GM21381 (cell line): ENCODE measurements around the gene PEMT.

ENCODE experiments used
- ATAC-seq: cut with Tn5 transposase; IDR thresholded peaks from one replicate; pipeline ENCODE4 v1.9.1; 2021; ENCODE audit warnings: mild to moderate bottlenecking, moderate library complexity; ENCODE audit not compliant: unreplicated experiment

Gene PEMT

GRCh38 chr17:17506181-17506741 is 85.2 kb downstream of the PEMT start:
- no peak for ATAC-seq

DNA sequence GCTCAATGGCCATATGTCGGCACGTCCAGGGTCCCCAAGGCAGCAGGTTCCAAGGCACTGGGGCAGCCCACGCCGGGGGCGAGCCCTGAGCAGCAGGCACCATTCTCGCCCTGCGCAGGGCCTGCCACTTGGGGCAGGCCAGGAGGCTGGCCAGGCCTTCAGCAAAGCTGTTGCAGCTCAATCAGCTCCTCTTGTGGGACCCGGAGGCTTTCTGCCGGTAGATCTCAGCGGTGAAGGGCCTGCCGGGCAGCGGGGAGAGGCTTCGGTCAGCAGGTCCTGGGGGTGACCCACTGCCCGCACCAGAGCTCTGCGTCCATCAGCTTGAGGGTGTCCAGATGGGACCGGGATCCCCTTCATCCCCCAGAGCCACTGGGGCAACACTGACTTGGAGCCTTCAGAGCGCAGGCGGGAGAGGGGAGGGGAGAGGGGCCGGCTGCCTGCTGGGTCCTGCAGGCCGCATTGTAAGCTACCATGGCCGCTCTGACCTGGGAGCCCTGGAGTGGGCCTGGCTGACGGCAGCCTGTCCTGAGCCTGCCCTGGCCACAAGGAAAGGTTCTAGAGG is 85.8 kb downstream of the PEMT start:
- no peak for ATAC-seq

- no peak for ATAC-seq
These were observed 86.4 kb downstream of the PEMT start for GRCh38 chr17:17505151-17505550.

DNA sequence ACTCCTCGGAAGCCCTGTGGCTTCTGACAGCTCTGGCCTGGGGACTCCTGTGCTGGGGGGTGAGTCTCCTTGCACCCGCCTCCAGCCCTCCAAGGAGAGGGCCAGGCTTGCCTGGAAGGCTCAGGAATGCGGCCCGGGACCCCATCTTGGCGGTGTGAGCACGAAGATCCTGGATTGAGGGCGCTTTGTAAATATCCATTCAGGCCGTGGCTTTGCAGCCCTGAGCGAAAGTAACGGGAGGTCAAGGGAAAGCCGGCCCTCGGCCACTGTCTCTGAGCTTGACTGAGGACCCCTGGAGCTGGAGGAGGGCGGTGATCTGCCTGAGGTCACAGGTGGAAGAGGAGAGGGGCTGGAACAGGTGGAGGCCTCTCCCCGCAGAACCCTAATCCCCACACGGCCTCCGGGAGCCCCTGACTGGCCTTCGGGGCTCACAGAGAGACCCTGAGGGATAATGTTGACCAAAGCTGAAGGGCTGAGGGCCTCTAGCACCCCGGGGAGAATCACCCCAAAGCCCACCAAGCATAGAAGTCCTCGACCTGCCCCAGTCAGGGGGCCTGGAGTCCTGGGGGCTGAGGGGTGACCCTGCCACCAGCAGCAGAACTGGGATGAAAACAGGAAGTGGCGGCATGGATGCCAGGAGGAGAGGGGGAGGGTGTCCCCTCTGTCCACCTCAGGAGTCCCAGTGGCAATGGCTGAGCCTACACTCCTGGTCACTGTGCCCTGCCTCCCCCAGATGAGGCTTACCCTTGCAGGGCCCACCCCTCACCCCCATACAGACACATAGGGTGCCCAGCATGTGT is 87.0 kb downstream of the PEMT start:
- ATAC-seq, result no peak

- no peak for ATAC-seq
These were observed 87.9 kb downstream of the PEMT start for GRCh38 chr17:17503566-17504130.

DNA sequence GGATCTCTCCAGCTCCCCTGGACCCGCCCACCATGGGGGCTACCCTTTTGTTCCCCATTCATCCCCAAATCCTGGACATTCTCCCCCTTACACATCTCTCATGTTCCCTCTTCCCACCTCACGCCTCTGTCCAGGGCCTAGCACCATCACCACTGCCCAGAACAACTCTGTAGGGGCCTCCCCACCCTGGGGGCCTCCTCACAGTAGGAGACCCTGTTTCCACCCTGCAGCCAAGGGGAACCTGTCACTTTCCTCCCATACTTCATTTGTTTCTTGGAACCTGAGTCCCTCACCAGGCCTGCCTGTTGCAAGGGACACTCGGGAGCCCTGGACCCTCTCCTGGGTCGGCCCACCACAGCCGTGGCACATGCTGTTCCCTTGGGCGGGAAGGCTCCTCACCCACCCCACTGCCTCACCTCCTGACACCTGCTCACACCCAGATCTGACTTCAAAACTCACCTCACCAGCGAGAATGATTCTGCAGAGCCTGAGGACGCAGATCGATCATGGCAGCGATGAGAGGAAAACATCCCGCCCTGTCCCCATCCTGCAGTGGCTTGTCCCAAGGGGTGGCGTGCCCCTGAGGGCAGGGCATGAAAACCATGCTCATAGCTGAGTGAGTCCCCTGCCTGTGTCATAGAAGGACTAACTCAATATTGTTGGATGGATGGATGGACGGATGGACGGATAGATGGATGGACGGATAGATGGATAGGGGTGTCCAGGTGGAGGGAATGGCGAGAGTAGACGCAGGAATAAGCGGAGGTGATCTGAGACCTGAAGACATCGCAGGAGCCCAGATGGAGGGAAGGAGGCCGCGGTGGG is 88.6 kb downstream of the PEMT start:
- no peak for ATAC-seq

DNA sequence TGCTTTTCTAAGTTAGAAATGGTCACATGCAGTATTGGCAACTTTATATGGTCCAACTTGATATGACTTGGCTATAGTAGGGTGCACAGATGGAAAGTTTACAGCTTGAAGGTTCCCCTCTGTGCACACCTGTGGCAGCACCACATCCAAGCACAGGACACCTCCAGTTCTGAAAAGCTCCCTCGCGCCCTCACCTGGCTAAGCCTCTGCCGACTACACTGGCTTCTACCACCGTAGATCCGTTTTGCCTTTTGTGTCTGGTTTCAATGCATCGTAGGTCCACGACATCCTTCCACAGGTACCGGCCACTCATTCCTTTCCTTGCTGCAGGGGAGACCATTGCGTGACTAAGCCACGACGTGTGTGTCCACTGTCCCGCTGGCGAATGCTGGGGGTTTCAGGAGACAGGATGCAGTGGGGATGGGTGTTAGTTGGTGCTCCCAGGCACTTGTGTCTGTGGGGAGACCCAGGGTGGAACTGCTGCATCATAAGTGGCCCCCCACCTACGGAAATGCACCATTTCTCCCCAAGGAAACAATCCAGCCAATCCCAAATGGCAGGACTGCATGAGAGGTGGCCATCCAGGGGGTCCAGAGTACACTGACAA is 90.4 kb downstream of the PEMT start:
- ATAC-seq, result no peak

DNA sequence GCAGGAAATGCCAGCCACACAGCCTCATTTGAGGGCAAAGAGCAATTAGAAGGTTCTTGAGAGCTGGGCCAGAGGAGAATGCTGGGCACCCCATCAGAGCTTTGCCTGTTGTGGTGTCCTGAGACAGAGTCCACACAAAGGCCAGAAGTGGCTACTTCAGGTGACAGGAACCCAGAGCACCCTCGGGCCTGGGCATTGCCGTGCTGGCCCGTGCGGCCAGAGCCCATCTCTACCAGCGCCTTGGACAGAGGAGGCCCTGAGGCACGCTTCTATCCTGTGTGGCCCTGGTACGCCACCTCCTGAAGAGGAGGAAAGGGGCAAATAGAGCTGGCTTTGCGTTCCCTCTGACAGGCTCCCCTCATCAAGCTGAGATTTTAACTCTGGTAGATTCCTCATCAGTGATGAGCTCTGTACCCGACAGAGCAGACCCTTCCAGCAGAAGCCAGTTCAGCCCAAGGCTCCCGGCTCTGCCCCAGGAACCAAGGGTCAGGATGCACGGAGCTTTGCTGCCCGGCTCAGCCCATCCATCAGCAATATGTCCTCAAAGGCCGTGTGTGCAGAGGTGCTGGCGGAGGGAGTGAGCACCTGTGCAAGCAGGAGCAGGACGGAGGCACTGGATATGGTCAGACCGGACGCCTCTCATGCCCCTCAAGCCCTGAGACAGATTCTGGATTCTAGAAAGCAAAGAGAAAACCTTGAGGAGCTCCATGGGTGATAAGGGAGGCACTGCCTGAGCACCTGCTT is 91.9 kb downstream of the PEMT start:
- no peak for ATAC-seq

DNA sequence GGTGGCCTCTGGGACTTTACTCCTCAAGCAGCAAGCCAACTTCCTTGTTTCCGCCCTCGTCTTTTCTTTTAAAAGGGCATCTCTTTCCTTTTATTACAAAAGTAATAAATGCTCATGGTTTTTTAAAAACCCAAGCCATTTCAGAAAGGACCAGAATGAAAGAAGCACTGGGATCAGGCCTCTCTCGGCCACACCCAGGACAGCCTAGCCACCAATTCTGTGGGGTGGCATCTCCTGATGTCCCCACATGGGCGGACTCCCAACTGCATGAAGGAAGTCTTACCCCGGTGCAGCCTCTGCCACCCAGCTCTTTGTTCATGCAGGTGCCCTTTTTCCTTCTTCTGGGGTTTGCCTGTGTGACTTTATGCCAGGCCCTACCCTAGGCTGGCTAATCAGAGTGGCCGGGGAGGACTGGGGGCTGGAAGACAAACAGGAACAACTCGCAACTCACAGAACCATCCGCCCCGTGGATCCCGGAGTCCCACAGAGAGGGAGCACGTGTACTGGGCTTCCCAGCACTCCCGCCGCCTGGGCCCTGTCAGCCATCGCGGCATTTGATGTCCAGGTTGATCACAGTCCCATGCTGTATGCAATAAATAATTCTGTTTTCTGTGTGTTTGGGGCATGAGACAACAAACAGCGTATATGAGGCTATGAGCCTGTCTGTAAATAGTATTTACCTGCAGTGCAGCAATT is 92.8 kb downstream of the PEMT start:
- no peak for ATAC-seq

- no peak for ATAC-seq
These were observed 93.5 kb downstream of the PEMT start for GRCh38 chr17:17497845-17498520.

DNA sequence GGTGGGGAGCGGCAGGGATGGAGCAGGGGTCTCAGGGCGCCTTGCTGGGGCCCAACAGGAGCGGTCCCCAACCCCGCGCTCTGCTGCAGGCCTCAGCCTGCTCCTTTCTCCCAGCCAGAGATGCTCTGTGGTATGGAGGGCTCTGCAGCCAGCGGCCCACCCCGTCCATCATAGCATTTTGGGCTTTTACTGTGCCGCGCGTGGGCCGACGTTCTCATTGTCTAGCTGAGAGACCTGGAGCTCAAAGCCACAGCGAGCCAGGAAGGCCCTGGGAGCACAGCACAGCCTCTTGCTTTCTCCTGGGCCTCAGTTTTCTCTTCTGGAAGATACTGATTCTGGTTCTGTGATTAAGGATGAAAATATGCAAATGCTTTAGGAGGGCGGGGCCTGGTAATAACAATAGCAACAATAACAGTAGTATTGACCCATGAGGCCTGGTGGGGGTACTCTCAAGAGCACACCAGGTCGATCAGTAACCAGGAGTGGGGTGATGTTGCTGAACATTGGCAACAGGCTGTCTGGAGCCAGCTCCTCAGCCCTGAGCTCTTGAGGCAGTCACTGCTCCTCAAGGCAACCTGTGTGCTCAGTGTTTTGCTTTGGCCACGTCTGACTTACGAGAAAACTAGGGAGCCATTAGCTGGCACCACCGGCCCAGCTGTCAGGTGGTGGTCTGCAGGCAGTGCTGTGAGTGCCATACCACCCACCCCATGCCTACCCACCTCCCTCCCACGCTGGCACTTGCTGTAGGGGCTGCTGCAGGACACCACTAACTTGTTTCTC is 94.3 kb downstream of the PEMT start:
- ATAC-seq, result no peak

DNA sequence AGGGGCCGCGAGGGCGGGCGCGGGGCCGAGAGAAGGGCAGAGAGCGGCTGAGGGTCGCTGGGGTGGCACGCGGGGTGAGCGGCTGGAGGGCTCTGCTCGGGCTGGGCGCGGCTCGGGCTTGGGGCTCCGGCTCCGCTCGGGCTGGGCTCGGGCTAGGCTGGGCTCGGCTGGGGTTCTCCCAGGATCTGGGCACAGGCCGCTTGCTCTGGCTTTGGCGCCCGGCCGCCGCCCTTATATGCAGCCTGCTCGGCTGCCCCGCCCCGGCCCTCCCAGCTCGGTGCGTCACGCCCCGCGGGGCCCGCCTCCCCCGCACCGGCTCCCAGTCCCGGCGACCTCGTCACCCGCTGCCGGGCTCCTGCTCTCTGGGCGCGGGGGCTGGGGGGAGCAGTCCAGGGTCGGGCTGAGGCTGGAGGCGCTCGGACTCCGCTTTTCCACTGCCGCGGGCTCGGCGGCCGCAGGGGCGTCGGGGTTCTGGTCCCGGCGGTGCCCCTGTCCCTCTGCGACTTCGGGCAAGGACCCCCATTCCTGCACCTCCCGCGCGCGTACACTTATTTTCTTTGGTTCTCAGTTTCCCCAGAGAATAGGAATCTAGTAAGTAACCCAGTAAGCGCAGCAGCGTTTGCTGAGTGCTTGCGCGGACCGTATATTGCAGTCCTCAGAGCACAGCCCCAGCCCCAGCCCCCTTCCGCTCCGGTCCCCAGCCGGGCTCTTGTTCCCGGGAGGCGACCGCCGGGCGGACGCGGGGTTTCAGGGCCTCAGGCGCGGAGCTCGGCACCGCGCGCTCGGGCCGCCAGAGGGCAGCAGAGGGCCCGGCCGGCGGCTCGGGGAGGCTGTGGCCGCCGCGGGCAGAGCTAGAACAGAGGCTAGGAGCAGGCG is 95.1 kb downstream of the PEMT start, which contains the start of gene RASD1:
Gene RASD1, minus strand, starts transcription at position 207 of the 876 bp plus-strand sequence. CDS start 214 bp downstream, outside the sequence.
- ATAC-seq, result no peak

- no peak for ATAC-seq
These were observed 95.8 kb downstream of the PEMT start for GRCh38 chr17:17495536-17496188.

DNA sequence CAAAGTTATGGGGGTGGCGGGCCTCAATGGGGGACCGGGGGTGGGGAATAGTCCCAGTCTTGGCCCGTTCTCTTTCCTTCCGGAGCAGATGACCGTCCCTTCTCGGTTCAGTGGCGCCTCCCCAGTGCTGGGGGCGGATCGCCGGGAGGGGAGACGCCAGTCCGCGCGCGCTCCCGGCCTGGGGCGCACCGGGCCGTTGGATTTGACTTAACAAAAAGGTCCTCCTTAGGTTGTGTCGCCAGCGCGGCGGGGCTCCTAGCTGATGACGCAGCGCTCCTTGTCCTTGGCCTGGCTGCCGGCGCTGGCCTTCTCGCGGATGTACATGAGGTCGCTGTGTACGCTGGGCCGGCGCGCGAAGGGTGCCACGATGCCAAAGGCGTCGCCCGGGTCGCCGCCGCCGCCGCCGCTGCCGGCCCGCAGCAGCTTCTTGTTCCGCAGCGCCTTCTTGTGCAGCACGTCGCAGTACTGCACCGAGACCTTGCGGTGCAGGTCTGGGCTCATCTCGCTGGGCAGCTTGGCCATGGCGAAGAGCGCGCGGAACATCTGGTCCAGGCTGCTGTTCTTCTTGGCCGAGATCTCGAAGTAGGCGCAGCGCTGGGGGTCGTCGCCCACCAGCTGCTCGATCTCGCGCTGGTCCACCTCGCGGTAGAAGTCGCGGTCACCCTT is 96.5 kb downstream of the PEMT start:
- ATAC-seq, result no peak

DNA sequence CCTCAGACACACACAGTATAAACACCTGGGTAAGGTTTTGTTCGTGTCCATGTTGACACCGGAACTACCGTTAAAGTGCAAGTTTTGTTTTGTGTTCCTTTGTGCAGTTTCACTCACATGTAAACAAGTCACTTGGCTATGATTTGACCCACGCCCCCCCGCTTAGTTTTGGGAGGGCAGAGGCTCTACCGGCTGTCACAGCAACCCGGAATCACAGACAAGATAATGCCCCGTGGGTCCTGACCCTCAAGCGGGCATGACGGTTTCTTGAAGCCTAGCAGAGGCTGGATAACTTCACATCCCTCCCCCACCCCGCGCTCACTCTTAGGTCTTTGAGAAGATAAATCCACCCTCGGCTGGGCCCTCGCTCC is 97.0 kb downstream of the PEMT start:
- no peak for ATAC-seq

DNA sequence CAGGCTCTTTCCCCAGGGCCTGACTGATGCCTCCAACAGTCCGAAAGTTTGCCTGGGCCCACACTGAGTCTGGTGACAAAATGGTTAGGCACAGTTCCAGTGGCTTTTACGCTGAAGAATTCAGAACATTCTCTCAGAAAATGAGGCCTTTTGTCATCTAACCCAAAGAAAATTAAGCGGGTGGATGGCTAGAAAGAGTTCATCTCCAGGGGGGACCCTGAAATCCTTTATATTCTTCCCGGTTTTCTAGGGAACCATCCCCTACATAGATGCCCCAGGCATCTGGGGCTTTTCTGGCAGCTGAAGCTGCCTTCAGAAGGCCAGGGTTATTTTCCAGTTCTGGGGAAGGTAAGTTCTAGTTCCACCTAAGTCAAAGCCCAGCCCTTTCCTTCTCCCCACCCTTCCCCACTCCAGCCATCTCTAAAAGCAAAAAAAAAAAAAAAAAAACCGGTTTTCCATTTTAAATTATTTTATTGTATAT is 97.5 kb downstream of the PEMT start:
- no peak for ATAC-seq
